Measurements from ENCODE around the gene KIF26A. TPM values are rescaled to one million over a fixed set of nuclear protein-coding genes. Genes with fewer than 3 reads are reported as not detected.
A peak's percentile ranks its signal among the peaks of the same experiment; 100 is the strongest.

KIF26A gene
- total RNA-seq, 4 donors from 2014 or later, result 2.1 to 6.1 (median 4.6) TPM

GRCh38 chr14:104228716-104229533 lies 90.5 kb downstream of the KIF26A start:
- no peak overlapping the region for H3K4me3 ChIP-seq
- no peak overlapping the region for H3K27ac ChIP-seq
- H3K4me1 ChIP-seq, result peaks cover 4% of the 10 kb centered on the region
- H3K36me3 ChIP-seq, result no peaks in the 10 kb centered on the region
- 81% methylated on average over 7 of the region's 17 CpGs for WGBS
- H3K27me3 ChIP-seq, result peaks cover 8% of the 10 kb centered on the region
- peaks cover 6% of the 10 kb centered on the region for H3K9me3 ChIP-seq
- TF ChIP-seq POLR2AphosphoS5 (IDR thresholded peaks at IDR 0.05) (no peak), CTCF (IDR thresholded peaks at IDR 0.05) (no peak), POLR2A (IDR thresholded peaks at IDR 0.05) (no peak), EP300 (IDR thresholded peaks at IDR 0.05) (no peak)
- peak in 1 of 2 donors; percentile 44 for DNase-seq (ENCODE audit: low spot score in 2 of 2)

- peaks cover 4% of the 10 kb centered on the region for H3K27me3 ChIP-seq
- no peak overlapping the region for H3K27ac ChIP-seq
- H3K4me3 ChIP-seq, result no peak overlapping the region
- H3K4me1 ChIP-seq, result no peaks in the 10 kb centered on the region
- no peak for DNase-seq (ENCODE audit: low spot score in 2 of 2)
- 87% methylated on average over 17 of the region's 23 CpGs for WGBS
- peaks cover 6% of the 10 kb centered on the region for H3K9me3 ChIP-seq
- H3K36me3 ChIP-seq, result no peaks in the 10 kb centered on the region
- TF ChIP-seq EP300 (IDR thresholded peaks at IDR 0.05) (no peak), POLR2AphosphoS5 (IDR thresholded peaks at IDR 0.05) (no peak), POLR2A (IDR thresholded peaks at IDR 0.05) (no peak), CTCF (IDR thresholded peaks at IDR 0.05) (no peak)
Observed at GRCh38 chr14:104229534-104230055, 91.2 kb downstream of the KIF26A start.

- no peak for DNase-seq (ENCODE audit: low spot score in 2 of 2)
- no peak for TF ChIP-seq EP300 (IDR thresholded peaks at IDR 0.05)
- TF ChIP-seq POLR2A (IDR thresholded peaks at IDR 0.05), result no peak
- TF ChIP-seq CTCF (IDR thresholded peaks at IDR 0.05), result no peak
- no peak for TF ChIP-seq POLR2AphosphoS5 (IDR thresholded peaks at IDR 0.05)
- peaks cover 6% of the 10 kb centered on the region for H3K9me3 ChIP-seq
- H3K4me1 ChIP-seq, result no peaks in the 10 kb centered on the region
- no peak overlapping the region for H3K4me3 ChIP-seq
- no peak overlapping the region for H3K27ac ChIP-seq
- H3K36me3 ChIP-seq, result no peaks in the 10 kb centered on the region
- WGBS, result 78% methylated on average over 13 of the region's 19 CpGs
- no peaks in the 10 kb centered on the region for H3K27me3 ChIP-seq
Observed at GRCh38 chr14:104230119-104230815, 91.9 kb downstream of the KIF26A start.

Other genes with a start within 250 kb of the KIF26A start
- gene TDRD9, start 210.1 kb upstream of the KIF26A start, total RNA-seq, result 1 to 10 TPM in 2 of 4 donors, not detected in 2; 1.0 to 1.7 TPM
- gene RD3L, start 196.1 kb upstream of the KIF26A start, total RNA-seq, result not detected
- 10 to 100 TPM; 26.0 to 38.5 (median 28.2) TPM for gene ASPG, start 52.9 kb upstream of the KIF26A start, total RNA-seq